Fibroblast of the aortic adventitia (primary cell): ENCODE results near the gene GRIK1. TPM values are rescaled to one million over a fixed set of nuclear protein-coding genes. Genes with fewer than 3 reads are reported as not detected.

Source experiments
- DNase-seq: peaks from one replicate; pipeline ENCODE4 v3.0.0-alpha.2; 2010; ENCODE audit warnings: low read depth
- H3K4me3 ChIP-seq: 2 replicates; pipeline ENCODE4 v1.5.1; 2011; ENCODE audit warnings: low read depth, mild to moderate bottlenecking, control low read depth, low read length, moderate library complexity
- total RNA-seq: library from RNA; depleted of rRNA; stranded (reverse); fragments of >200 nt; gene quantifications from 2 replicates; pipeline ENCODE4 v1.2.3, GENCODE V29; 2012; ENCODE audit warnings: low replicate concordance
- TF ChIP-seq, protein P1 (sequence below): IDR thresholded peaks from 2 replicates; pipeline ENCODE4 v1.5.1; 2011; ENCODE audit warnings: mild to moderate bottlenecking, low read length, control low read depth, inconsistent platforms; ENCODE audit not compliant: insufficient read depth

Gene GRIK1
- total RNA-seq, 1 donor, result 0.81 TPM

DNA sequence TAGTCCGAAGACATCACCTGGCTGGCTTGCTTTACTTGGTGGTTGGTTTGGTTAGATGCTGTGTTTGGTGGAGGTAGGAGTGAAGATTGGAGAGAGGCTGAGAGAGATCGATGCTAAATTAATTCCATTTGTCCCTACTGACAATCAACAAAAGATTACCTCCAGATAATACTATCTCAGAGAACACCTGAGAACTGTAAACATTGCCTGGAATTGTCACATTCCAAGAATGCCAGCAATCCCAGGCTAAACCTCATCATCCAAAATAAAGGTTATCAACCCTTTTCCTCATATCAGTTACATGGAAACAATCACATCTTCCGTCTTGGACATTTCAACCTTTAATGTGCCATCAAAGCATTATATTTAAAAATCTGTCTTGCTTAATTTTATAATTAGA lies 141.0 kb downstream of the GRIK1 start:
- DNase-seq, result no peak

DNA sequence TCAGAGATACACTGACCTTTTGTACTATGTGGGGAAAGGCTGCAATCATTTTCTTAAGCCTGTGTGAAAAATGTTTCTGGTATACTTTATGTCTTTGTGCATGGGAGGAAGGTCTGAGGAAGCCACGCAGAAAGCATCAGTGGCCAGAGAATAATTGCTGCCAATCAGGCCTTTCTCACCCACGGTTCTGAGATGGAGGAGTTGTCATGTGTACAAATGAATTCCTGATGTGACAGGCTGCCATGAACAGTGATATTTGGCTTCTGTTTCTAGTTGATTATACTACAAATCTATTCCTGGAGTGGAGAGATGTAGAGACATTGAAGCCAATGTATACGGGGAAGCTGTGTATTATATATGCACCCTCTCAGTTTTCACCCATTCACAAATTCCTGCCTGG lies 142.6 kb downstream of the GRIK1 start:
- no peak for DNase-seq
- H3K4me3 ChIP-seq, result no peak overlapping the region
- TF ChIP-seq, protein P1, sequence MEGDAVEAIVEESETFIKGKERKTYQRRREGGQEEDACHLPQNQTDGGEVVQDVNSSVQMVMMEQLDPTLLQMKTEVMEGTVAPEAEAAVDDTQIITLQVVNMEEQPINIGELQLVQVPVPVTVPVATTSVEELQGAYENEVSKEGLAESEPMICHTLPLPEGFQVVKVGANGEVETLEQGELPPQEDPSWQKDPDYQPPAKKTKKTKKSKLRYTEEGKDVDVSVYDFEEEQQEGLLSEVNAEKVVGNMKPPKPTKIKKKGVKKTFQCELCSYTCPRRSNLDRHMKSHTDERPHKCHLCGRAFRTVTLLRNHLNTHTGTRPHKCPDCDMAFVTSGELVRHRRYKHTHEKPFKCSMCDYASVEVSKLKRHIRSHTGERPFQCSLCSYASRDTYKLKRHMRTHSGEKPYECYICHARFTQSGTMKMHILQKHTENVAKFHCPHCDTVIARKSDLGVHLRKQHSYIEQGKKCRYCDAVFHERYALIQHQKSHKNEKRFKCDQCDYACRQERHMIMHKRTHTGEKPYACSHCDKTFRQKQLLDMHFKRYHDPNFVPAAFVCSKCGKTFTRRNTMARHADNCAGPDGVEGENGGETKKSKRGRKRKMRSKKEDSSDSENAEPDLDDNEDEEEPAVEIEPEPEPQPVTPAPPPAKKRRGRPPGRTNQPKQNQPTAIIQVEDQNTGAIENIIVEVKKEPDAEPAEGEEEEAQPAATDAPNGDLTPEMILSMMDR, result no peak

More for the DNA sequence above, 141.0 kb downstream of the GRIK1 start:
- no peak overlapping the region for H3K4me3 ChIP-seq
- TF ChIP-seq, protein P1, result no peak

DNA sequence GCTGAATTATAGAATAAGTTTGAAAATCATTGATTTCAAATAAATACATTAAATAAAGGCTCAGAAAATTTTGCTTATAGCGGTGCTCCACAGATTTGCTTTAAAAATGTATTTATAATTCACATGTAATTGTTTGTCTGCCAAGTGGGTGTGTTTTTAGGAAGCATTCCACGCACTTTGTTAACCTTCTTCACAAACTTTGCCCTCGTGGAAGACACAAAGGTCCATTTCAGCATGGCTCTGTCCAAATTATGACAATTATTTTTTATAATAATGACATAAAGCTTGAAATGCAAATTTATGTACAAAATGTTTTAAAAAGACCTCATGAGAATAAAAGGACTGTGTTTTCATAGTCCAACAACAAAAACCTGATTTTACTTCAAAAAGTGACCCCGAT lies 146.1 kb downstream of the GRIK1 start:
- no peak overlapping the region for H3K4me3 ChIP-seq
- TF ChIP-seq, protein P1, result no peak

DNA sequence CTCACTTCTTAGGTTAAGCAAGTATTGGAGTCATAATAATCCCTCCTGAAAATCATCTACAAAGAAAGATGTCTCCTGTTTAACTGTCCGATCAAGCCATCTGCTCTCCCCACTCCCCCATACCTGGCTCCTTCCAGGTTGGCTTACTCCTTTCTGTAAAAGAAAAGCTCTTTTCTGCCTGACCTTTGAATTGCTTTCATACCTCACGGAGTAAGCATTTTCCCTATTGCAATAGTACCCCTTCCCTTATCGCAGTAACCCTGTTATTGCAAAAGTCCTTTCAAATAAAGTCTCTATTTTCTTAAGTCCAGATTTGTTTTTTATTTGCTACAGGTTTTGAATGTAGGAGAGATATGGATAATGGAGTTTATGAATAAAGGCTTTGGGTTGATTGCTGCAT lies 150.4 kb downstream of the GRIK1 start:
- TF ChIP-seq, protein P1, result no peak
- no peak for DNase-seq
- H3K4me3 ChIP-seq, result no peak overlapping the region

More for the DNA sequence above, 146.1 kb downstream of the GRIK1 start:
- no peak for DNase-seq

DNA sequence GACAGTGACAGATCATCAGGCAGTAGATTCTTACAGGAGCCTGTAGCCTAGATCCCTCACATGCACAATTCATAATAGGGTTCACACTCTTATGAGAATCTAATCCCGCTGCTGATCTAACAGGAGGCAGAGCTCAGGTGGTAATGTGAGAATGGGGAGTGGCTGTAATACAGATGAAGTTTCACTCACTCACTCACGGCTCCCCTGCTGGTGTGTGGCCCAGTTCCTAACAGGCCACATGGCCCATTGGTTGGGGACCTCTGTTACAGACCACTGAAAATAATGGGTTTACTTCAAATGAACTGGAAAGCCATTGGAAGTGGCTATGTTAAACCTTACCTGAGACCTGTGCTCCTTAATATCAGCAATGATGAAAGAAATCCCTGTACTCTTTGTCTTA lies 151.0 kb downstream of the GRIK1 start:
- no peak overlapping the region for H3K4me3 ChIP-seq
- no peak for DNase-seq
- TF ChIP-seq, protein P1, result no peak

DNA sequence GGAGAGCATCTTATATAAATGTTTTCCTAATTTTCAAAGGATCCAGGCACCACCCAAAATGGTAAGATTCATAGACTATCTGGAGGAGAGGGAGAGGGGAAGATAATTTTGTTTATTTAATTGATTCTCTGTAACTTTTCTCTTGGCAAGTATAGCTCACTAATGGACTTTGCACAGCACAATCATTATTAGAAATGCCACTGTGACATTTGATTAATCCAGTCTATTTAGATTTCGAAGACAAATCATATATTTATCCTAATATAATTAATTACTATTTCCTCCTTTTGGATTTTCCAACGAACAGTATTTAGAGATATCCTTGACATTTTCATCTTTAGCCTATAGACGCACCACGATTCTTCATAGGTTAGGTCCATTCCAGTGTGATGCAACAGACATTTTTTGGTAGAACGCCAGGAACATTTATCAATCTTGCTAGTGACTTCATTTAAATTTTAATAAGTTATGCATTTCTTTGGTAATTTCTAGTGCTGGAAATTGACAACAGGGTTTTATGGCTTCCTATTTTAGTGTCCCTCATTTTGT lies 152.4 kb downstream of the GRIK1 start:
- no peak for DNase-seq
- H3K4me3 ChIP-seq, result no peak overlapping the region
- TF ChIP-seq, protein P1, result no peak
